Muscle layer of duodenum (tissue), 2 donors: ENCODE measurements around the gene ATXN7.

Experiments
- H3K27ac ChIP-seq: one replicate; pipeline ENCODE4 v1.7.0; 2013; ENCODE audit warnings: mild to moderate bottlenecking, low read length
- H3K27me3 ChIP-seq: one replicate; pipeline ENCODE4 v1.7.0; 2013; ENCODE audit warnings: low read depth, mild to moderate bottlenecking, control low read depth, low read length
- H3K36me3 ChIP-seq, 2 donors: one replicate each; pipeline ENCODE4 v1.7.0; 2013; ENCODE audit warnings: low read length in 2 of 2, control low read depth in 1 of 2, mild to moderate bottlenecking in 1 of 2; ENCODE audit not compliant: insufficient read depth in 2 of 2, control insufficient read depth in 1 of 2
- H3K4me1 ChIP-seq, 2 donors: one replicate each; pipeline ENCODE4 v1.7.0; 2013; ENCODE audit warnings: low read length in 2 of 2, mild to moderate bottlenecking in 2 of 2, control low read depth in 1 of 2, moderate library complexity in 1 of 2; ENCODE audit not compliant: insufficient read depth in 2 of 2, control insufficient read depth in 1 of 2
- H3K4me3 ChIP-seq, 2 donors: one replicate each; pipeline ENCODE4 v1.7.0; 2013; ENCODE audit warnings: low read length in 2 of 2, low read depth in 1 of 2, mild to moderate bottlenecking in 1 of 2
- H3K9me3 ChIP-seq, 2 donors: one replicate each; pipeline ENCODE4 v1.7.0; 2013; ENCODE audit warnings: low read length in 2 of 2, control low read depth in 1 of 2, mild to moderate bottlenecking in 1 of 2; ENCODE audit not compliant: control insufficient read depth in 1 of 2
- donor health status: healthy.

ATXN7 gene

DNA sequence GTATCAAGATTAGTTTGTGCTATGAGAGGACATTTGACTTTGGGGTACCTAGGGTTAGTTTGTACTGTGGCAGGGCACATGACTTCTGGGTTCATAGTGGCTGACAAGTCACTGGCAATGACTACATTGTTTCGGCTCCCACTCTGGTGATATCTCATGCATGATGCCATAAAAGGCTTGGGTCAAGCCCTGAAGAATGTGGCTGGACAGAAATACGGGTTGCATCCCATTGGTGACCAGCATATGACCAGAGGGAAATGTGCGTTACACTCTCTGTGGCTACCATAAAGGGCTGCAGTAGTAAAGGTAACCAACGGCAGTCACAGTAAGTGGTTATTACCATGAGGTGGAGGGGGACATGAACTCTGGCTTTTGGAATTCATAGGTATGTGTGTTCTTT lies 18.5 kb upstream of the ATXN7 start:
- Histone ChIP-seq H3K4me1 (no peaks in the 10 kb centered on the region), H3K36me3 (no peaks in the 10 kb centered on the region), H3K27me3 (no peaks in the 10 kb centered on the region), H3K4me3 (no peak overlapping the region), H3K9me3 (no peaks in the 10 kb centered on the region), H3K27ac (no peak overlapping the region)

GRCh38 chr3:63847718-63848450 lies 15.8 kb upstream of the ATXN7 start:
- H3K27ac ChIP-seq = no peak overlapping the region
- H3K9me3 ChIP-seq = no peaks in the 10 kb centered on the region
- H3K36me3 ChIP-seq = no peaks in the 10 kb centered on the region
- H3K27me3 ChIP-seq = no peaks in the 10 kb centered on the region
- H3K4me1 ChIP-seq = no peaks in the 10 kb centered on the region
- no peak overlapping the region for H3K4me3 ChIP-seq

GRCh38 chr3:63849175-63849574 lies 14.5 kb upstream of the ATXN7 start:
- Histone ChIP-seq H3K27ac (no peak overlapping the region), H3K4me1 (no peaks in the 10 kb centered on the region), H3K36me3 (no peaks in the 10 kb centered on the region), H3K27me3 (no peaks in the 10 kb centered on the region), H3K9me3 (no peaks in the 10 kb centered on the region), H3K4me3 (no peak overlapping the region)

- Histone ChIP-seq H3K4me1 (peaks cover 0 to 8% of the 10 kb centered on the region in 2 donors), H3K36me3 (no peaks in the 10 kb centered on the region), H3K9me3 (no peaks in the 10 kb centered on the region), H3K27ac (no peak overlapping the region), H3K4me3 (no peak overlapping the region), H3K27me3 (no peaks in the 10 kb centered on the region)
Measured at GRCh38 chr3:63851287-63851686, 12.4 kb upstream of the ATXN7 start.

- no peaks in the 10 kb centered on the region for H3K36me3 ChIP-seq
- no peak overlapping the region for H3K27ac ChIP-seq
- H3K27me3 ChIP-seq = no peaks in the 10 kb centered on the region
- H3K4me1 ChIP-seq = peaks cover 0 to 8% of the 10 kb centered on the region in 2 donors
- H3K4me3 ChIP-seq = no peak overlapping the region
- H3K9me3 ChIP-seq = no peaks in the 10 kb centered on the region
Measured at GRCh38 chr3:63853106-63853505, 10.6 kb upstream of the ATXN7 start.

DNA sequence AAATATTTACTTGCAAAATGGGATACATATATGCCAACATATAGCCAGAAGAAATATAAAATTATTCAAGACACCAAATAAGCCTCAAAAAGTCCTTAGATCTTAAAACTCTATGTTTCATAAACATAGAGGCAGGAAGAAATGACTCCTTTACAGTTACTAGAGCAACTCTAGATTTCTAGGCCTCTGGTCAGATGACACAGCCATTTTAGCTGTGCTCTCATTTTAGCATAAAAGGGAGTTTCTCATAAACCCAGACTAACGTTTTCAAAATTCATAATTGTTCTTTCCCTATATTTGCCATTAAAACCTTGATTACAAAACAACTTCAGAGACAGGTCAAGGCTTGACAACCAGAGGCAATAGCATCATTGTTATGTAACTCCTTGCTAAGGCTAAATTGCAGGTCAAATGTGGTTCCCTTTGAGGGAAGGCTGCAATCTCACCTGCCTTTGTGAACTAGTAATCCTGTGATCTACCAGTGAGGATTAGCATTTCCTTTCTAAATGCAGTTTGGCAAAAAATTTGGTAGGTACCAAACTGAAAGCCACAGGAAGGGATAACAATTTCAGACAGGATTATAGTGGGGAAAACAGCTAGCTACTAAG lies 8.2 kb upstream of the ATXN7 start:
- H3K4me3 ChIP-seq = no peak overlapping the region
- H3K27ac ChIP-seq = no peak overlapping the region
- no peaks in the 10 kb centered on the region for H3K36me3 ChIP-seq
- no peaks in the 10 kb centered on the region for H3K9me3 ChIP-seq
- no peaks in the 10 kb centered on the region for H3K27me3 ChIP-seq
- H3K4me1 ChIP-seq = peaks cover 0 to 8% of the 10 kb centered on the region in 2 donors

- H3K36me3 ChIP-seq = no peaks in the 10 kb centered on the region
- H3K9me3 ChIP-seq = no peaks in the 10 kb centered on the region
- H3K4me3 ChIP-seq = no peak overlapping the region
- H3K27me3 ChIP-seq = no peaks in the 10 kb centered on the region
- H3K4me1 ChIP-seq = peaks cover 1 to 13% of the 10 kb centered on the region in 2 donors
- H3K27ac ChIP-seq = no peak overlapping the region
Measured at GRCh38 chr3:63857311-63857710, 6.4 kb upstream of the ATXN7 start.

- Histone ChIP-seq H3K4me3 (no peak overlapping the region), H3K27me3 (no peaks in the 10 kb centered on the region), H3K36me3 (no peaks in the 10 kb centered on the region), H3K27ac (no peak overlapping the region), H3K4me1 (peaks cover 9 to 21% of the 10 kb centered on the region in 2 donors), H3K9me3 (no peaks in the 10 kb centered on the region)
Measured at GRCh38 chr3:63860776-63861175, 2.9 kb upstream of the ATXN7 start.

- H3K36me3 ChIP-seq = no peaks in the 10 kb centered on the region
- H3K27ac ChIP-seq = no peak overlapping the region
- H3K4me3 ChIP-seq = no peak overlapping the region
- H3K9me3 ChIP-seq = no peaks in the 10 kb centered on the region
- H3K27me3 ChIP-seq = no peaks in the 10 kb centered on the region
- H3K4me1 ChIP-seq = peaks cover 9 to 17% of the 10 kb centered on the region in 2 donors
Measured at GRCh38 chr3:63861306-63861705, 2.4 kb upstream of the ATXN7 start.

DNA sequence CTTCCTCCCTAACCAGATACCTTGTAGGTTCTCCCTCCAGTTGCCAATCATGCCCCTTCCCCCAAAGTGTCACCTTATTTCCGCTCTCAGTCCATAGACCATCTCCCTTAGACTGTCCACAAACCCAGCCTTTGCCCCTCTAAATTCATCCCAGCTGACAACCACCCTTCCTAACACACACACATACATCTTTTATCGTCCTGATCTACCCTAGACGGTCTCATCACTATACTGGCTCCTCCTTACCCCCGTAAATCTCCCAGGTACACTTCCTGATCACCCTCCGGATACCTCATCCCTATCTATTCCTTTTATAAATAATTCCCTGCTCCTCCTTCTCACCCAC lies 890 bp upstream of the ATXN7 start:
- no peaks in the 10 kb centered on the region for H3K36me3 ChIP-seq
- H3K4me3 ChIP-seq = peak overlapping the region; percentile 77 to 87
- H3K27ac ChIP-seq = peak overlapping the region; percentile 61
- H3K9me3 ChIP-seq = no peaks in the 10 kb centered on the region
- peaks cover 9 to 17% of the 10 kb centered on the region in 2 donors for H3K4me1 ChIP-seq
- no peaks in the 10 kb centered on the region for H3K27me3 ChIP-seq

DNA sequence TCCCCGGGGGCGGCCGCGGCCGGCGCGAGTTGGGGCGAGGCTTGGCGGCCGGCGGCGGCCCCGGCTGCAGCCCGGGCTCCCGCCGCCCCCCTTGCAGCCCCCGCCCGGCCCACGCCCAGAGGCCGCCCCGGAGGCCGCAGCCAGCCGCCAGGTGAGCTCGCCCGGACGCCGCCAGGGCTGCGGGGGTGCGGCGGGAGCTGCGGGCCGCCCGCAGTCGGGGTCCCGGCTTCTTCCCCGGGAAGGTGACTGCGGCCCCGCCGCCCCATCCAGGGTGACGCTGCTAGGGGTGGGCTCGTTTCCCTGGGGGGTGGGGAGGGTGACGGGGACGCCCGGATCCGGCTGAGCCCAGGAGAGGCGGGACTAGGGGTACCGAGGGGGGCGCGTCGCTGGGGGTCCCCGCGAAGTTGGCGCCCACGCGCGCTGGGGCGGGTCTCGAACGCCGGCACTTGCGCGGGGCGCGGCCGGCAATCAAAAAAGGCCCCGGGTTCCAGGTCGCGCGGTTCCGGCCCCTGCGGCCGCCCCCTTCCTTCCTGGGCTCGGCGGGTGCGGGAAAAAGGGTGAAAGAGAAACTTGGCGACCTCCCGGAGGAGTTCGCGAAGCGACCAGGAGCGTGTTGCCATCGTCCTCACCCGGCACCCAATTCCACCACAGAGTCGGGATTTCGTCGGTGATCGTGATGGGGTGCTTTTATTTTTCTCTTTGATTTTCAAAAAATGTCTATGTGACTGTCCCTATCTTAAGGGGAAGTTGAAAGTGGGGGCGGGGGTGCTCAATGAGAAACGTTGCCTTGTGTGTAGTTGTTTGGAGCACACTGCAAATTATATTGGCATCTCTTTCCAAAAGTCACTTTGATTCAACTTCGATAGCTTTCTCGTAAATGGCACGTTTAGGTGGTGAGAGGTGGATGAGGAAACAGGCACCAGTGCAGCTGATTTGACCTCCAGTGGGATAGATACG lies 619 bp downstream of the ATXN7 start:
- peaks cover 9 to 17% of the 10 kb centered on the region in 2 donors for H3K4me1 ChIP-seq
- H3K9me3 ChIP-seq = no peaks in the 10 kb centered on the region
- H3K36me3 ChIP-seq = no peaks in the 10 kb centered on the region
- peak overlapping the region; percentile 69 for H3K27ac ChIP-seq
- H3K27me3 ChIP-seq = no peaks in the 10 kb centered on the region
- peak overlapping the region; percentile 85 to 88 for H3K4me3 ChIP-seq
